ENCODE data around the gene RNF39. TPM values are rescaled to one million over a fixed set of nuclear protein-coding genes. Genes with fewer than 3 reads are reported as not detected.

RNF39 gene
- total RNA-seq, 1 donor from 2014 or later: not detected

GRCh38 chr6:30044630-30045029 is 30.9 kb downstream of the RNF39 start:
- no peaks in the 10 kb centered on the region for H3K27me3 Mint-ChIP-seq (ENCODE audit: unreplicated experiment)
- TF ChIP-seq CTCF (IDR thresholded peaks at IDR 0.05; ENCODE audit: unreplicated experiment): no peak
- no peak for DNase-seq (ENCODE audit: low spot score)
- no peak overlapping the region for H3K4me3 Mint-ChIP-seq (ENCODE audit: unreplicated experiment)
- H3K4me1 Mint-ChIP-seq (ENCODE audit: unreplicated experiment): peaks cover 6% of the 10 kb centered on the region
- no peaks in the 10 kb centered on the region for H3K9me3 Mint-ChIP-seq (ENCODE audit: unreplicated experiment)
- no peak overlapping the region for H3K27ac Mint-ChIP-seq (ENCODE audit: unreplicated experiment)
- H3K36me3 Mint-ChIP-seq (ENCODE audit: low read depth, unreplicated experiment): no peaks in the 10 kb centered on the region

GRCh38 chr6:30043744-30044143 is 31.8 kb downstream of the RNF39 start:
- DNase-seq (ENCODE audit: low spot score): no peak
- no peak for TF ChIP-seq CTCF (IDR thresholded peaks at IDR 0.05; ENCODE audit: unreplicated experiment)
- H3K4me3 Mint-ChIP-seq (ENCODE audit: unreplicated experiment): no peak overlapping the region
- no peak overlapping the region for H3K27ac Mint-ChIP-seq (ENCODE audit: unreplicated experiment)
- no peaks in the 10 kb centered on the region for H3K9me3 Mint-ChIP-seq (ENCODE audit: unreplicated experiment)
- no peaks in the 10 kb centered on the region for H3K27me3 Mint-ChIP-seq (ENCODE audit: unreplicated experiment)
- peaks cover 6% of the 10 kb centered on the region for H3K4me1 Mint-ChIP-seq (ENCODE audit: unreplicated experiment)
- H3K36me3 Mint-ChIP-seq (ENCODE audit: low read depth, unreplicated experiment): no peaks in the 10 kb centered on the region

- Mint-ChIP-seq H3K9me3 (ENCODE audit: unreplicated experiment) (no peaks in the 10 kb centered on the region), H3K36me3 (ENCODE audit: low read depth, unreplicated experiment) (no peaks in the 10 kb centered on the region), H3K27ac (ENCODE audit: unreplicated experiment) (no peak overlapping the region), H3K27me3 (ENCODE audit: unreplicated experiment) (no peaks in the 10 kb centered on the region), H3K4me3 (ENCODE audit: unreplicated experiment) (no peak overlapping the region), H3K4me1 (ENCODE audit: unreplicated experiment) (peaks cover 6% of the 10 kb centered on the region)
- TF ChIP-seq CTCF (IDR thresholded peaks at IDR 0.05; ENCODE audit: unreplicated experiment): no peak
- DNase-seq (ENCODE audit: low spot score): no peak
Observed at GRCh38 chr6:30042914-30043313, 32.7 kb downstream of the RNF39 start.

- Mint-ChIP-seq H3K27ac (ENCODE audit: unreplicated experiment) (no peak overlapping the region), H3K36me3 (ENCODE audit: low read depth, unreplicated experiment) (no peaks in the 10 kb centered on the region), H3K9me3 (ENCODE audit: unreplicated experiment) (no peaks in the 10 kb centered on the region), H3K4me1 (ENCODE audit: unreplicated experiment) (peaks cover 5% of the 10 kb centered on the region), H3K27me3 (ENCODE audit: unreplicated experiment) (no peaks in the 10 kb centered on the region), H3K4me3 (ENCODE audit: unreplicated experiment) (no peak overlapping the region)
- TF ChIP-seq CTCF (IDR thresholded peaks at IDR 0.05; ENCODE audit: unreplicated experiment): no peak
- DNase-seq (ENCODE audit: low spot score): no peak
Observed at GRCh38 chr6:30042476-30042875, 33.1 kb downstream of the RNF39 start.

- H3K27ac Mint-ChIP-seq (ENCODE audit: unreplicated experiment): no peak overlapping the region
- no peak overlapping the region for H3K4me3 Mint-ChIP-seq (ENCODE audit: unreplicated experiment)
- no peak for TF ChIP-seq CTCF (IDR thresholded peaks at IDR 0.05; ENCODE audit: unreplicated experiment)
- H3K9me3 Mint-ChIP-seq (ENCODE audit: unreplicated experiment): no peaks in the 10 kb centered on the region
- no peaks in the 10 kb centered on the region for H3K4me1 Mint-ChIP-seq (ENCODE audit: unreplicated experiment)
- H3K27me3 Mint-ChIP-seq (ENCODE audit: unreplicated experiment): no peaks in the 10 kb centered on the region
- no peak for DNase-seq (ENCODE audit: low spot score)
- no peaks in the 10 kb centered on the region for H3K36me3 Mint-ChIP-seq (ENCODE audit: low read depth, unreplicated experiment)
Observed at GRCh38 chr6:30041821-30042220, 33.7 kb downstream of the RNF39 start.
